ENCODE data around the gene POU2F3.
"Not testable (repeated sequence)": the region's sequence is repeated elsewhere in the genome, so short reads cannot be mapped to it uniquely, and the experiment has no call there.

POU2F3 gene

GRCh38 chr11:120255519-120255866 lies 15.6 kb downstream of the POU2F3 start:
- no peak for DNase-seq

- DNase-seq: no peak
Measured at GRCh38 chr11:120256178-120256577, 16.2 kb downstream of the POU2F3 start.

DNA sequence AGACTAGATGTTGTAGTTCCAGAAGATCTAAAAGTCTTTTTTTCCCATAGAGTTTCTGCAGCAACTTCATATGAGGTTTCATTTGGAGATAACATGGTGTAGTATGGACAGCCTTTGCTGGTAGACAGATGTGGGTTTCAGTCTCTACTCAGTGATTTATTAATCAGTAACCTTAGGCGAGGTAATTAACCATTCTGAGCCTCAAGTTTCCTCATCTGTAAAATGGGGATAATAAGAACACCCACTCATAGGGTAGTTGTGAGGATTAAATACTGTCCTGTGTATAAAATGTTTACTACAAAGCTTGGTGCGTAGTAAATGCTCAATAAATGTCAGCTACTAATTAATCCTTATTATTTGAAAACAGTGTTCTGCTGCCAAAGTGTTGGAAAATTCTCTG lies 16.8 kb downstream of the POU2F3 start:
- no peak for DNase-seq

DNA sequence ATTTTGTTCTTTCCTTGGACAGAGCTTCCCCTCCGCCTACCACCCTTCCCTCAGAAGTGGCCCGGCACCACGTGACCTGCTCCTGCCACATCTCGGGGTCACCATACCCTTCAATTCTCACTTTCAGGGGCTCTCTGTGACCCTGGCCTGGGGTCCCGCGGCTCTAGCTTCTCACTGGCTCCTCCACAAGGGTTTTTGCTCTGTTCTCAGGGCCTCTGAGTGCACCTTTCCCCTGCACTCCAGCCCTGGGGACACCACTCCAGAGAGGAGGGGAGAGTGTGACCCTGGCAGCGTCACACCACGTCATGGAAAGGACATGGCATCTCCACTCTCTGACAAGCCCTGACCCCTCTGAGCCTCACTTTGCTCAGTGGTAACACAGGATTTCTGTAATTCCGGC lies 17.4 kb downstream of the POU2F3 start:
- no peak for DNase-seq

GRCh38 chr11:120258661-120259060 lies 18.7 kb downstream of the POU2F3 start:
- DNase-seq: no peak

GRCh38 chr11:120259241-120259640 lies 19.3 kb downstream of the POU2F3 start:
- DNase-seq: no peak

DNA sequence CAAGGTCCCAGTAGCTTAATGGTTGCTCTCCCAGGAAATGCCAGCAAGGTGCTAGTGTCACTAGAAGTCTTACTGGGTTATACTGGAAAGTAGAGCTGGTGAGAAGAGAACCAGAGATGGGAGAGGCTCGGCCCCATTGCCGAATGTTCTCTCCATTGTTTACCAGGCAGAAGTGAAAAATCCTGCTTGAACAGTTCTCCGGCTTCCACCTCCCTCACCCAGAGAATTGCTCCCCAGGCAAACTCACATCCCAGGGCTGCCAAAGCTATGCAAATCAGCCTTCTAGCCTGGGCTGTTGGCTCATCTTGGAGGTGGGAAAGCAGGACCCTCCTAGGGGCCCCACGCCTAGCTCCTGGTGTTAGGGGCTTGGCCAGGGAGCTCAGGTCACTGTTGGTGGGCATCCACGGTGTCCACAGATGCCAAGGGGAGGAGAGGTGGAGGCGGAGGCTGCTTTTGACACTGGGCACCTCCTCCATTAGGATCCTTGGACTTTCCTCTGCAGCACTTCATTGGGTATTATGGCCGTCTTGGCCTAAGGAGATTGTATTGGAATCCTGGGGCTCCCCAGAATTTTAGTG lies 20.1 kb downstream of the POU2F3 start:
- no peak for DNase-seq

DNA sequence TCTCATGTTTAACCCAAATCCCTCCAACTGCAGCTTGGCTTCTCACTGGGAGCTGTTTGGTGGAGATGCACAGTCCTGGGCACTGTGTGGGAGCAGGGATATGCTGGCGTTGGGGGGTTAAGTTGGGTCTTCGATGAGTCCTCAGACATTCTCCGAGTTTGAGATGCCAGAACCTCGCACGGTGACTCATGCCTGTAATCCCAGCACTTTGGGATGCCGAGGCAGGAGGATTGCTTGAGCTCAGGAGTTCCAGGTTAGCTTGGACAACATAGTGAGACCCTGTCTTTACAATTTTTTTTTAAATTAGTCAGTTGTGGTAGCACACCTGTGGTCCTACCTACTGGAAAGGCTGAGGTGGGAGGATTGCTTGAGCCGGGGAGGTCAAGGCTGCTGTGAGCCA lies 20.7 kb downstream of the POU2F3 start:
- DNase-seq: no peak

DNA sequence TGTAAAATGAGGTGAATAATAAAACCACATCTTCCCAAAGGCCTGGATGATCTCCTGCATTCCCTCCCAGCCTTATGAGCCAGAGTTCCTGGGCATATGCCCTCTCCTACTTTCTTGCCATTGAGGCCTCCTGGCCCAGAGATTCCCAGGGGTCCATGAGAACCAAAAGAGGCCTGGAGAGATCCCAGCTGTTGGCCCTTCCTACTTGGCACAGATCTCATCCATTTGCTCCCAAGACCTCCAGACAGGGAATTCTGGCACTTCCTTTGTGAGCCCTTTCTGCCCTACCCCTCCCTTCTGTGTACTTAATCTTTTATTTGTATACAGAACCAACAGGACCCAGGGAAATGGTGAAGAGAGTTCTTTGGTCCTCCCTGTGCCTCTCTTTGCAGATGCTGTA lies 21.4 kb downstream of the POU2F3 start:
- DNase-seq: no peak

- no peak for DNase-seq
Measured at GRCh38 chr11:120261931-120262330, 22.0 kb downstream of the POU2F3 start.

DNA sequence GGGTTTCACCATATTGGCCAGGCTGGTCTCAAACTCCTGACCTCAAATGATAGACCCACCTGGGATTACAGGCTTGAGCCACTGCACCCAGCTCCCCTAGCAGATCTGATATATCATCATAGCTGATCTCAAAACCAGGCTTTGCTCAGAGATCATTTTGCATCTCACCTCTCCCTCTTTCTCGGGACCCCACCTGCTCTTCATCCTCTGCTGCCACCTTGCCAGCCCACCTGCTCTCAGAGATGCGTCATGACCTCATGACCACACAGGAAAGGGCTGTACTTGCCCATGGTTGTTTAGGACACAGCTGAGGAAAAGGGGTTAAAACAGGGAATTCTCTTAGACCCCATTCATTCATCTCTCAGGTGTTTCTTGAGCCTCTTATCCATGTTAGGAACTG lies 27.4 kb downstream of the POU2F3 start:
- no peak for DNase-seq

GRCh38 chr11:120268686-120269085 lies 28.7 kb downstream of the POU2F3 start:
- DNase-seq: no peak

GRCh38 chr11:120270386-120270785 lies 30.4 kb downstream of the POU2F3 start:
- no peak for DNase-seq

DNA sequence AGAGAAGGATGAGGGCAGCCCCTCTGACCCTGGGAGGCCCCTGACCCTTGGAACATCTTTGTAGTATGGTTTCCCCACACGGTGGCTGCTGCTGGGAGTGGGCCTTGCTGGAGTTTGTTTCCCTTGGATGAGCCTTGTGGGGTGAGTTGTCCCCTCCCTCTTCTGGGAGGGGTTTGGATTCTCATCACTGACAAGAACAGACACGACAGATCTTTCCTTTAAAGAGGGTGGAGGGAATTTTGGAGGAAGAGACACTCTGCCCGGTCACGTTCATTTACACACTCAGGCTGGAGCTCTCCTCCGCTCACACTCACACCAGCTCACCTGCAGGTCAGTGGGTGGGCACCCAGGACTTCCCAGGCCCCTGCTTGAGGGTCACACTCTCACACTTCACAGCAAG lies 31.7 kb downstream of the POU2F3 start:
- no peak for DNase-seq

GRCh38 chr11:120272303-120272702 lies 32.4 kb downstream of the POU2F3 start:
- DNase-seq: no peak

DNA sequence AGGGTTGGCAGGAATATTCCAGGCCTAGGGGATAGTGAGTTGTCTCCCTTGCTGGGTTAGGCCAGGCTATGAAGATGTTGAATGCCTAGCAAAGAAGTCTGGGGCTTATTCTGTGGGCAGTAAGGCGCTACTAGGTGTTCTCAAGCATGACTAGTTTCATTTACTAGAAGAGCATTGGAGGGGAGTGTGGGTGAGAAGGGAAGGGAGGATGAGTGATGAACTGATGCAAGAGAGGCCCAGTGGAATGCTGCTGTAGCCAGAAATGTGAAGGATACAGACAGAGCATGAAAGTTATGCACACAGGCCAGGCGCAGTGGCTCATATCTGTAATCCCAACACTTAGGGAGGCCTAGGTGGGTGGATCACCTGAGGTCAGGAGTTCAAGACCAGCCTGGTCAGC lies 33.5 kb downstream of the POU2F3 start:
- no peak for DNase-seq

DNA sequence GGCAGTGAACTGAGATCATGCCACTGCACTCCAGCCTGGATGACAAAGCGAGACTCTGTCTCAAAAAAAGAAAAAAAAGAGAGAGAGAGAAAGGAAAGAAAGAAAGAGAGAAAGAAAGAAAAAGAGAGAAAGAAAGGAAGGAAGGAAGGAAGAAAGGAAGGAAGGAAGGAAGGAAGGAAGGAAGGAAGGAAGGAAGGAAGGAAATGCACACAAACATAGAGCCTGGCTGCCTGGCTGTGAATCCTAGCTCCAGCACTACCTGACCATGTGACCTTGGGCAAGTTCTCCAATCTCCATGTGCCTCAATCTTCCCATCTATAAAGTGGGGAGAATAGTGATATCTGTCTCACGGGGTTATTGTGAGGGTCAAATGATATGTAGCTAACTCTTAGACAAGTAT lies 34.0 kb downstream of the POU2F3 start:
- DNase-seq: not testable (repeated sequence)

DNA sequence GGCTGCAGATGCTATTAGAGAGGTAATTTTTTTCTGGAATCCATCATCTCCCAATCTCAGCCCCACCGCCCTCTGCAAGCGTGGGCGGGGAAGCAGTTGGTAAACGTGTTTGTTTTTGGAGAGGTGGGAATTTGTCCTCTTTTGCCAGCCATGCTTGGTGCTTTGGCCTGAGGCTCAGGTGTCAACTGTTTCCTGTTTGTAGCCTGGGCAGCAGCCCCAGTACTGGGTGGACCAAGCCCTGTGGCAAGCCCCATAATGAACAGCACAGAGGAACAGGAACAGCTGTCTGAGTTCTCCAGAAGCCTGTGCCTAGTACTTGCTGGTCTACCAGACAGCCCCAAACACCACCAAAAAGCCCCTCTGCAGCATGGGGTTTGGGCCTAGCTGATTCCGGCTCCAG lies 39.6 kb downstream of the POU2F3 start:
- no peak for DNase-seq

GRCh38 chr11:120280600-120281051 lies 40.7 kb downstream of the POU2F3 start:
- DNase-seq: no peak

DNA sequence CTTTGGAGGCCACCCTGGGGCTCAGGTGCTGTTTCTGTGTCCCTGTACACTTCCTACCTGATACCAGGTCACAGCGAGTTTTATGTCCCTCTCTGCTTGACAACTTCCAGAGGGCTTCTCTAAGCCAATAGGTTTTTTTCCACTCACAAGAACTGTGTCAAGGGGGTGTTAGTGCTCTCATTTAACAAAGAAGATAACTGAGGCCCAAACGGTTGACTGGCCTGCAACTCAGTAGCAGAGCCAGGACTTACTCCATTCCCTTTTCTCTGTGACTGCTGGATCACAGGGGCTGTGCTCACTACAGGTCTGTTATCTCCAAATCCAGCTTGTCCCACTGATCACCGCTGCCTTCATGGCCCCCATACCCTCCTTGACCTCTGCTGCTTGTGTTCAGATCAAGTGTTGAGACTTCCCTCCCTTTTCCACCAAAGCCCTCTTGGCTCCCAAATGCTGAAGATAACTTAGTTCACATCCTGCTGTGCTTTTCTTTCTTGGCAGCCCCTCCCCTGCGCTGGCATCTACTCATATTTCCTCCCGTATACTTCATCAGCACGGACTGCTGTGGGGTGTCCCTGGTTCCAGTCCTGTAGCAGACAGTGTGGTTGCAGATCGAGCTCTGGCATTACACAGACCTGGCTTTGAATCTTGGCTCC lies 41.3 kb downstream of the POU2F3 start:
- no peak for DNase-seq

DNA sequence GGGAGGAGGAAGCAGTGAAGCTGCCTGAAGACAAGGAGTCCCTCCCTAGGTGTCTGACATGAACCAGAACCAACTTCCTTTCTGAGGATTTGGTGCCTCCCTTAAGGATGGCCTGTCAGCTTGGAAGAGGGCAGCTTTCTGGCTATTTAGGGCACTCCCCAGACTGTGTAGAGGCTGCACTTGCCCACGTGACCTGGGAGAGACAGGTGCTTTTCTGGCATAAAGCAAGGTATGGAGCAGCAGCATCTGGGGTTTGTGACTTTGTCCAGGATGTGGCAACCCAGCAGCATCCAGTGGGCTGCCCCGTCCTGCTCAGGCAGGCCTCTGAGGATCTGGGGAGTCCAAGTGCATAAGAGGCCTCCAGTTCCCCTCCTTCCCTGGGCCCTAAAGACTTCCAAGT lies 43.2 kb downstream of the POU2F3 start:
- no peak for DNase-seq

DNA sequence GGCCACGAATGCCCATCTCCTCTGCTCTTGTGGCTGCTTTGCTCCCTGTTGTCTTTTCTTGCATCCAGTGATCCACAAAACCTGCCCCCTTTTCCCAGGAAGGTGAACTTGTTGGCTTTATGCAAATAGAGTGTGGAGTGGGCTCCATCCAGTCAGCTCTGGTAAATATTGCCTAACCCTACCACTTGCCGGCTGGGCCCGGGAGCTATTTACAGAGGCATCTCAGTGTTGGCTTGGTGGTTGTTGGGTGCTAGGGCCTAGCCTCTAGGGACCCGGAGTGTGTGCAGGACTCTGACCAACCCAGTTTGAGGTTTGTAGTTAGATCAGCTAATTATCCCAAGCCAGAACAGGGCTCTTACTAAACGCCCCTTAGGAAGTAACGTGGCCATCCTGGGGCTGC lies 44.3 kb downstream of the POU2F3 start:
- DNase-seq: no peak

DNA sequence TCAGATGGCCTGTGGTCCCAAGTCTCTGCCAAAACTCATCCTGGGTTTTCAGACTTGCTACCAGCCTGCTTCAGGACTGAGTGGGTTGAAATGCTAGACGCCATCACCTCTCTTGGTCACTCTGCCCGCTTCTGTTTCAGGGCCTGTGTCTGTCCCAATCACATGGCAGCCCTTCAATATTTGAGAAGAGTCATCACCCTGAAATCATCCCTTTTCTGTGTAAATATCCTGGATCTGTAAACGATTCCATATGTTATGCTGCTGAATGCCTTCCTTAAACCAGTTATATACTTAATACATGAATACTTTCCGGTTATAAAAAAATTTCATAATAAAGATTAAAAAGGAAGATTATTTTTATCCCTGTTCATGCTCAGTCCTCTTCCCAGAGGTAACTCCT lies 45.3 kb downstream of the POU2F3 start:
- DNase-seq: no peak

DNA sequence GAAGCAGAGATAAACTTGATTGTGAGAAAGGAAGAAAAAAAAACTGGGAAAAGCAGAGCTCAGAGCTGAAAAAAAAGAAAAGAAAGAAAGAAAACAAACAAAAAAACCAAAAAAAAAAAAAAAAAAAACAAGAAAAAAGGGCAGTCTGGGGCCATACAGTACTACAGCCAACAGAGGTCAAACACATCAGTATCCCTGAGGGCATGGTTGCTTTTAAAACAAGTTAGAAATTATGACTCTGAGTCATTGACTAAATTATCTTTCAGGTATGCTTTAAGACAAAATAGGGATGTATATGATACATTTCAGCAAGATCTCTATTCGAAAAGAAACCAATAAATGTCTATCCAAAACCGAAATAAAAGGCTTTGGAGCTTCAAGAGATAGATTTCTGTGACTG lies 48.1 kb downstream of the POU2F3 start:
- DNase-seq: no peak

GRCh38 chr11:120289426-120289825 lies 49.5 kb downstream of the POU2F3 start:
- no peak for DNase-seq
